Adipocyte (in vitro differentiated cells): ENCODE data around the gene ZBTB33.

ENCODE experiments used
- DNase-seq: peaks from one replicate; pipeline ENCODE4 v3.0.0-alpha.2; 2015; ENCODE audit warnings: low read depth
- H3K27me3 ChIP-seq: replicated peaks from 2 replicates; pipeline ENCODE4 v1.7.0; 2013; ENCODE audit warnings: mild to moderate bottlenecking, low read length, moderate library complexity; ENCODE audit not compliant: control insufficient read depth, insufficient read depth
- H3K36me3 ChIP-seq: 2 replicates; pipeline ENCODE4 v1.7.0; 2013; ENCODE audit warnings: low read length, mild to moderate bottlenecking, moderate library complexity; ENCODE audit not compliant: control insufficient read depth, insufficient read depth, severe bottlenecking
- H3K4me1 ChIP-seq: 2 replicates; pipeline ENCODE4 v1.7.0; 2013; ENCODE audit warnings: mild to moderate bottlenecking, low read length, moderate library complexity; ENCODE audit not compliant: control insufficient read depth, insufficient read depth
- H3K4me3 ChIP-seq: 2 replicates; pipeline ENCODE4 v1.7.0; 2013; ENCODE audit warnings: mild to moderate bottlenecking, low read length, moderate library complexity
- H3K9ac ChIP-seq: 2 replicates; pipeline ENCODE4 v1.7.0; 2013; ENCODE audit warnings: mild to moderate bottlenecking, low read length, moderate library complexity
- H3K9me3 ChIP-seq: 2 replicates; pipeline ENCODE4 v1.7.0; 2013; ENCODE audit warnings: mild to moderate bottlenecking, low read length, moderate library complexity; ENCODE audit not compliant: control insufficient read depth

The ZBTB33 gene

GRCh38 chrX:120269373-120270035 is 18.9 kb downstream of the ZBTB33 start:
- no peak overlapping the region for H3K4me3 ChIP-seq
- H3K9me3 ChIP-seq: no peaks in the 10 kb centered on the region

DNA sequence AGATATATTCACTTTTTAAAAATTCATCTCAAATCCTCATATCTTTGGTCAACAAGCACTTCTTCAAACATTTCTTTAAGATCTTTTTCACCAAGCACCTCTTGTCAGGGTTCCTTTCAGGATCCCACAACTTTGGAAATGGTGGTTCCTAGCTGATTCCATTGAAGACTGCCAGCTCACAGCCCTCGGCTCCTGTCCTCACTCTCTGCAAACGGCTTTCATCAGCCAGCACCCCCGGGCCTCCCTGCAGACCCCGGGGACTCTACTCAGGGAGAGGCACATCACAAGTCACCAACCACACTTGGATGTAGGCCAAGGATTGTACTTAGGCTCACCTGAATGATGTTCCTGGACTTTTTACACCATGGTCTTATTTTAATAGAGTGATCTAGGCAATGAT is 20.0 kb downstream of the ZBTB33 start:
- Histone ChIP-seq H3K27me3 (peaks cover 12% of the 10 kb centered on the region), H3K36me3 (no peaks in the 10 kb centered on the region), H3K4me3 (no peak overlapping the region), H3K9ac (no peak overlapping the region), H3K4me1 (peaks cover 6% of the 10 kb centered on the region), H3K9me3 (no peaks in the 10 kb centered on the region)
- no peak for DNase-seq

More at GRCh38 chrX:120269373-120270035, 18.9 kb downstream of the ZBTB33 start:
- Histone ChIP-seq H3K9ac (no peak overlapping the region), H3K27me3 (peaks cover 5% of the 10 kb centered on the region), H3K4me1 (peaks cover 6% of the 10 kb centered on the region), H3K36me3 (no peaks in the 10 kb centered on the region)
- DNase-seq: peak; percentile 63

GRCh38 chrX:120271218-120271617 is 20.6 kb downstream of the ZBTB33 start:
- H3K4me1 ChIP-seq: peaks cover 6% of the 10 kb centered on the region
- peaks cover 12% of the 10 kb centered on the region for H3K27me3 ChIP-seq
- H3K4me3 ChIP-seq: no peak overlapping the region
- no peak overlapping the region for H3K9ac ChIP-seq
- no peaks in the 10 kb centered on the region for H3K9me3 ChIP-seq
- DNase-seq: no peak
- no peaks in the 10 kb centered on the region for H3K36me3 ChIP-seq

DNA sequence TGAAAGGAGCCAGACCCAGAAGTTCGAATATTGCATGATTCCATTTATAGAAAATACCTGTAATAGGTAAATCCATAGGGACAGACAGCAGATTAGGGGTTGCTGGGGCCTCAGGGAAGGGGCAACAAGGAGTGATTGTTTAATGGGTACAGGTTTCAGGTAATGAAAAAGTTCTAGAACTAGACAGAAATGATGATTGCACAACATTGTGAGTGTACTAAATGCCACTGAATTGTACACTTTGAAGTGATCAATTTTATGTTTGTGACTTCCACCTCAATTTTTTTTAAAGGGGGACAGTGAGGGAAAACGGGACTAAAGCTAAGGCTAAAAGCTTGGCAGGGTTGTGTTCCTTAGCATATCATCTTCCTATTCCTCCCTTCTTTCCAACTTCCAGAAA is 23.5 kb downstream of the ZBTB33 start:
- H3K36me3 ChIP-seq: no peaks in the 10 kb centered on the region
- no peaks in the 10 kb centered on the region for H3K9me3 ChIP-seq
- H3K9ac ChIP-seq: no peak overlapping the region
- peaks cover 17% of the 10 kb centered on the region for H3K27me3 ChIP-seq
- no peak for DNase-seq
- peaks cover 6% of the 10 kb centered on the region for H3K4me1 ChIP-seq
- H3K4me3 ChIP-seq: no peak overlapping the region

- H3K36me3 ChIP-seq: no peaks in the 10 kb centered on the region
- peaks cover 17% of the 10 kb centered on the region for H3K27me3 ChIP-seq
- no peak overlapping the region for H3K9ac ChIP-seq
- H3K9me3 ChIP-seq: no peaks in the 10 kb centered on the region
- no peak for DNase-seq
- H3K4me1 ChIP-seq: no peaks in the 10 kb centered on the region
- H3K4me3 ChIP-seq: no peak overlapping the region
Measured at GRCh38 chrX:120274958-120275357, 24.3 kb downstream of the ZBTB33 start.

GRCh38 chrX:120281021-120281624 is 30.5 kb downstream of the ZBTB33 start:
- Histone ChIP-seq H3K36me3 (no peaks in the 10 kb centered on the region), H3K4me1 (no peaks in the 10 kb centered on the region), H3K27me3 (peaks cover 17% of the 10 kb centered on the region), H3K4me3 (no peak overlapping the region), H3K9me3 (no peaks in the 10 kb centered on the region), H3K9ac (no peak overlapping the region)
- no peak for DNase-seq

GRCh38 chrX:120281761-120282160 is 31.1 kb downstream of the ZBTB33 start:
- Histone ChIP-seq H3K9ac (no peak overlapping the region), H3K4me1 (no peaks in the 10 kb centered on the region), H3K27me3 (peaks cover 17% of the 10 kb centered on the region), H3K9me3 (no peaks in the 10 kb centered on the region), H3K36me3 (no peaks in the 10 kb centered on the region), H3K4me3 (no peak overlapping the region)
- no peak for DNase-seq

DNA sequence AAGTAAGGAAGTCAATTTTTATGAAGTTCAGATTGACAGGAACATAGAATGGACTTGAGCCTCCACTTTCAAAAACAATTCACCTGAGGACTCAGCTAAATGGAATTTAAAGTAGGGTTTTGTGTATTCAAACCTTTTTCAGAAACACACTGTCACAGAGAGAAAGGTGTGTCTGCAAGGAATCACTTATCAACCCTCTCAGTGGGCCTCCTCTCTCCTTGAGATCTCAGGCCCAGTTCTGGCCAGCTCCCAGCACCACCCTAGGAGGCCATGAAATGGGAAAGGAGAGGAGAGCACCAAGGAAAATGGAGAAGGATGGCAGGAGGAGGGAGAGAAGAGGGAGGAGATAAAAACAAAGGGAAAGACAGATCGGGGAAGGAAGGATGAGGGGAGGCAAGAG is 32.1 kb downstream of the ZBTB33 start:
- H3K9ac ChIP-seq: no peak overlapping the region
- no peak overlapping the region for H3K4me3 ChIP-seq
- H3K9me3 ChIP-seq: no peaks in the 10 kb centered on the region
- H3K36me3 ChIP-seq: no peaks in the 10 kb centered on the region
- DNase-seq: no peak
- H3K27me3 ChIP-seq: peaks cover 15% of the 10 kb centered on the region
- H3K4me1 ChIP-seq: no peaks in the 10 kb centered on the region

- Histone ChIP-seq H3K4me3 (no peak overlapping the region), H3K36me3 (no peaks in the 10 kb centered on the region), H3K9me3 (no peaks in the 10 kb centered on the region), H3K27me3 (peaks cover 14% of the 10 kb centered on the region), H3K4me1 (no peaks in the 10 kb centered on the region), H3K9ac (no peak overlapping the region)
- no peak for DNase-seq
Measured at GRCh38 chrX:120286733-120287512, 36.3 kb downstream of the ZBTB33 start.

DNA sequence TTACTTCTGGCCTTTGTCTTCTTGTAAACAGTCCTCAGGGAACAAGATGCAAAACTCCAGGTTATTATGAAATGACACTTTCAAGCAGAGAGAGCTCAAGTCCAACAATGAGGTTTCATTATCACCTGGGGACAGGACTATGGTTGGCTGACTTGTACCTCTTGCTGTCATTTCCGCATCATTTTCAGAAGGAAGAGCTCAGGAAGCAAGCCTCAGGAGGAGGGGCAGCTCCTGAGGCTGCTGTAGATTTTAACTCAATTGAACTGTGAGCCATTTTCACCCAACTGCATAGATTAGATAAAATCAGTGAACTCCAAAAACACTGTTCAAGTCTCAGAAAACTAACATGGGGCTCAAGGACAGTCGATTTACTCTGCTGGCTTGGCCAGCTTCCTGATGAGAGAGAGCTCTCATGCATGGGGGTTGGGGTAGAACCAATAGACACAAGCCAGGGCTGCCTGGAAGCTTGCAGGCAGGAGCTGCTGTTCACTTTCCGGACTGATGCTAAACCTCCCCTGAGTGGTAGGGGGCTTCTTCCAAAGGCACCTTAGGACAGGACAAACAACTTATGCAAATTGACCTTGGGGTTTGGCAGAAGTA is 37.0 kb downstream of the ZBTB33 start:
- H3K4me3 ChIP-seq: no peak overlapping the region
- H3K9me3 ChIP-seq: no peaks in the 10 kb centered on the region
- no peaks in the 10 kb centered on the region for H3K36me3 ChIP-seq
- no peak overlapping the region for H3K9ac ChIP-seq
- no peak for DNase-seq
- peaks cover 14% of the 10 kb centered on the region for H3K27me3 ChIP-seq
- H3K4me1 ChIP-seq: no peaks in the 10 kb centered on the region

DNA sequence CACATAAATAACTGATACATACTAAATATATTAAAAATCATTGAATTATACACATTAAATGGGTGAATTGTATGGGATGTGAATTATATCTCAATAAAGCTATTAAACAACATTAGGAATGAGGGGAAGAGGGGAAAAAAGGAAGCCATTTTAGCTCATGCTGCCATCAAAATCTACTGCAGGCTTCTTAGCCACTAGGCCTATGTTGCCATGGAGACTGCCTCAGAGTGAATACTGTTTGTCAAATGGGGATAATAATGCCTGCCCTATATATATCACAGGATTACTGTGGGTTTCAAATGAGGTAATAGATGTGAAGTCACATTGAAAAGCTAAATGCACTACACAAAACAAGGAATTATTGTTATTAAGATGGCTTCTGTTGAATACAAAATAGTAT is 39.5 kb downstream of the ZBTB33 start:
- Histone ChIP-seq H3K9me3 (no peaks in the 10 kb centered on the region), H3K4me1 (no peaks in the 10 kb centered on the region), H3K9ac (no peak overlapping the region), H3K36me3 (no peaks in the 10 kb centered on the region), H3K4me3 (no peak overlapping the region), H3K27me3 (peaks cover 6% of the 10 kb centered on the region)
- no peak for DNase-seq
